Endodermal cell (in vitro differentiated cells): ENCODE measurements around the gene CAPN5. TPM values are rescaled to one million over a fixed set of nuclear protein-coding genes. Genes with fewer than 3 reads are reported as not detected.

Experiments used
- DNase-seq: peaks from one replicate; pipeline ENCODE4 v3.0.0-alpha.2; 2017
- H3K27ac ChIP-seq: 2 replicates; pipeline ENCODE4 v1.5.1; 2013; ENCODE audit warnings: mild to moderate bottlenecking, low read depth, low read length, moderate library complexity
- H3K27me3 ChIP-seq: 2 replicates; pipeline ENCODE4 v1.6.1; 2013; ENCODE audit warnings: mild to moderate bottlenecking, low read length, moderate library complexity; ENCODE audit not compliant: insufficient read depth, control insufficient read depth, poor library complexity, severe bottlenecking
- H3K36me3 ChIP-seq: 2 replicates; pipeline ENCODE4 v1.7.0; 2013; ENCODE audit warnings: mild to moderate bottlenecking, low read length, moderate library complexity; ENCODE audit not compliant: control insufficient read depth, insufficient read depth
- H3K4me1 ChIP-seq: one replicate; pipeline ENCODE4 v1.7.0; 2013; ENCODE audit warnings: low read length; ENCODE audit not compliant: control insufficient read depth, insufficient read depth
- H3K4me3 ChIP-seq: 2 replicates; pipeline ENCODE4 v1.5.1; 2013; ENCODE audit warnings: mild to moderate bottlenecking, low read length, moderate library complexity
- H3K9ac ChIP-seq: 2 replicates; pipeline ENCODE4 v1.6.1; 2013; ENCODE audit warnings: mild to moderate bottlenecking, low read length, moderate library complexity; ENCODE audit not compliant: poor library complexity, severe bottlenecking; ENCODE audit errors: extremely low read depth
- H3K9me3 ChIP-seq: 2 replicates; pipeline ENCODE4 v1.6.1; 2013; ENCODE audit warnings: mild to moderate bottlenecking, low read length, moderate library complexity; ENCODE audit not compliant: control insufficient read depth
- H3K27ac Mint-ChIP-seq: 2 replicates; pipeline ENCODE4 v1.8.0; 2020; ENCODE audit warnings: mixed read lengths
- H3K27me3 Mint-ChIP-seq: 2 replicates; pipeline ENCODE4 v1.8.0; 2021; ENCODE audit warnings: mild to moderate bottlenecking, mixed read lengths; ENCODE audit not compliant: insufficient read depth
- H3K36me3 Mint-ChIP-seq: 2 replicates; pipeline ENCODE4 v1.8.0; 2020; ENCODE audit warnings: low read depth, mixed read lengths
- H3K4me1 Mint-ChIP-seq: 2 replicates; pipeline ENCODE4 v1.8.0; 2020; ENCODE audit warnings: mixed read lengths
- H3K4me3 Mint-ChIP-seq: 2 replicates; pipeline ENCODE4 v1.8.0; 2020; ENCODE audit warnings: mild to moderate bottlenecking, moderate library complexity, mixed read lengths
- H3K9me3 Mint-ChIP-seq: 2 replicates; pipeline ENCODE4 v1.8.0; 2020; ENCODE audit warnings: mild to moderate bottlenecking, mixed read lengths
- WGBS, 2 experiments: methylation state at CpG; one replicate each; pipeline versions ENCODE4 v1.1.5 to v1.1.7; 2013; ENCODE audit warnings: missing lambda C conversion rate in 2 of 2, mixed read lengths in 1 of 2; ENCODE audit not compliant: insufficient coverage in 1 of 2, insufficient read length in 1 of 2; 5-methylcytosine and 5-hydroxymethylcytosine counted together
- total RNA-seq, 2 donors: library from RNA; stranded (reverse); fragmentation: NEBNext Ultra II Directional in 1 of 2; extraction: Animal tissue kit (Norgen Biotek cat#: 25700) in 1 of 2; gene quantifications; 2 replicates in 1 of 2; 3 replicates in 1 of 2; pipeline ENCODE4 v1.2.1, GENCODE V29; 2021
- TF ChIP-seq, protein P1 (sequence below): fragments of 200-600 bp; sonication (generic); conservative IDR thresholded peaks from 2 replicates; pipeline ENCODE4 v1.5.0; 2021; ENCODE audit warnings: antibody characterized with exemption, mild to moderate bottlenecking

Gene CAPN5
- total RNA-seq, 2 donors from 2014 or later = 17.5 to 21.5 TPM

GRCh38 chr11:77117492-77117891, 50.7 kb downstream of the CAPN5 start:
- no peak overlapping the region for H3K4me3 Mint-ChIP-seq
- TF ChIP-seq, protein P1, sequence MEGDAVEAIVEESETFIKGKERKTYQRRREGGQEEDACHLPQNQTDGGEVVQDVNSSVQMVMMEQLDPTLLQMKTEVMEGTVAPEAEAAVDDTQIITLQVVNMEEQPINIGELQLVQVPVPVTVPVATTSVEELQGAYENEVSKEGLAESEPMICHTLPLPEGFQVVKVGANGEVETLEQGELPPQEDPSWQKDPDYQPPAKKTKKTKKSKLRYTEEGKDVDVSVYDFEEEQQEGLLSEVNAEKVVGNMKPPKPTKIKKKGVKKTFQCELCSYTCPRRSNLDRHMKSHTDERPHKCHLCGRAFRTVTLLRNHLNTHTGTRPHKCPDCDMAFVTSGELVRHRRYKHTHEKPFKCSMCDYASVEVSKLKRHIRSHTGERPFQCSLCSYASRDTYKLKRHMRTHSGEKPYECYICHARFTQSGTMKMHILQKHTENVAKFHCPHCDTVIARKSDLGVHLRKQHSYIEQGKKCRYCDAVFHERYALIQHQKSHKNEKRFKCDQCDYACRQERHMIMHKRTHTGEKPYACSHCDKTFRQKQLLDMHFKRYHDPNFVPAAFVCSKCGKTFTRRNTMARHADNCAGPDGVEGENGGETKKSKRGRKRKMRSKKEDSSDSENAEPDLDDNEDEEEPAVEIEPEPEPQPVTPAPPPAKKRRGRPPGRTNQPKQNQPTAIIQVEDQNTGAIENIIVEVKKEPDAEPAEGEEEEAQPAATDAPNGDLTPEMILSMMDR = no peak
- no peak for DNase-seq
- H3K36me3 ChIP-seq = peaks cover 5% of the 10 kb centered on the region
- H3K9me3 Mint-ChIP-seq = no peaks in the 10 kb centered on the region
- no peaks in the 10 kb centered on the region for H3K4me1 ChIP-seq
- no peaks in the 10 kb centered on the region for H3K9me3 ChIP-seq
- no peak overlapping the region for H3K9ac ChIP-seq
- H3K4me3 ChIP-seq = no peak overlapping the region
- H3K36me3 Mint-ChIP-seq = peaks cover 2% of the 10 kb centered on the region
- 78 to 89% methylated on average over 6 to 7 of the region's 7 CpGs for WGBS, 2 experiments
- H3K4me1 Mint-ChIP-seq = peaks cover 4% of the 10 kb centered on the region
- no peaks in the 10 kb centered on the region for H3K27me3 ChIP-seq
- peak overlapping the region; percentile 22 for H3K27ac ChIP-seq
- H3K27me3 Mint-ChIP-seq = no peaks in the 10 kb centered on the region
- H3K27ac Mint-ChIP-seq = no peak overlapping the region

- TF ChIP-seq, protein P1 = no peak
- H3K9me3 ChIP-seq = no peaks in the 10 kb centered on the region
- WGBS, 2 experiments = 94 to 100% methylated on average over 7 to 17 of the region's 17 CpGs
- peaks cover 2% of the 10 kb centered on the region for H3K36me3 Mint-ChIP-seq
- H3K4me1 Mint-ChIP-seq = peaks cover 4% of the 10 kb centered on the region
- no peak overlapping the region for H3K4me3 Mint-ChIP-seq
- H3K27me3 ChIP-seq = no peaks in the 10 kb centered on the region
- no peaks in the 10 kb centered on the region for H3K9me3 Mint-ChIP-seq
- DNase-seq = no peak
- H3K27ac Mint-ChIP-seq = no peak overlapping the region
- no peak overlapping the region for H3K9ac ChIP-seq
- H3K4me3 ChIP-seq = no peak overlapping the region
- no peaks in the 10 kb centered on the region for H3K27me3 Mint-ChIP-seq
- H3K27ac ChIP-seq = no peak overlapping the region
- no peaks in the 10 kb centered on the region for H3K4me1 ChIP-seq
- H3K36me3 ChIP-seq = peaks cover 5% of the 10 kb centered on the region
Observed at GRCh38 chr11:77118086-77118485, 51.3 kb downstream of the CAPN5 start.

- Mint-ChIP-seq H3K36me3 (peaks cover 7% of the 10 kb centered on the region), H3K9me3 (no peaks in the 10 kb centered on the region), H3K4me3 (no peak overlapping the region), H3K4me1 (no peaks in the 10 kb centered on the region), H3K27me3 (no peaks in the 10 kb centered on the region), H3K27ac (no peak overlapping the region)
- no peak overlapping the region for H3K4me3 ChIP-seq
- H3K9me3 ChIP-seq = no peaks in the 10 kb centered on the region
- TF ChIP-seq, protein P1 = no peak
- H3K27me3 ChIP-seq = no peaks in the 10 kb centered on the region
- no peak overlapping the region for H3K9ac ChIP-seq
- no peaks in the 10 kb centered on the region for H3K4me1 ChIP-seq
- peaks cover 5% of the 10 kb centered on the region for H3K36me3 ChIP-seq
- no peak for DNase-seq
- WGBS, 2 experiments = 90 to 93% methylated on average over 6 to 12 of the region's 12 CpGs
- no peak overlapping the region for H3K27ac ChIP-seq
Observed at GRCh38 chr11:77118971-77119370, 52.2 kb downstream of the CAPN5 start.
